HCT116 (cell line): ENCODE results near the gene PSMC3IP. TPM values are rescaled to one million over a fixed set of nuclear protein-coding genes. Genes with fewer than 3 reads are reported as not detected.

Experiments used
- ATAC-seq: fragments of 200-7000 bp; cut with Tn5 transposase; 2 replicates; pipeline ENCODE4 v1.9.1; 2020; ENCODE audit warnings: mild to moderate bottlenecking, moderate library complexity
- BruUV-seq: library from RNA; stranded (reverse); fragments of 400-500 nt; replicated peaks from 2 replicates; lab custom pipeline; 2021; lab: Mats Ljungman, UMichigan
- CTCF ChIA-PET: fragments of 300-600 bp; sonication (Branson Sonifier 250); formaldehyde crosslinking; loops from one replicate; lab custom pipeline; 2021; ENCODE audit warnings: antibody characterized with exemption; lab: Charles Lee
- POLR2A ChIA-PET: fragments of 300-600, 350-600 bp; sonication (Branson Sonifier 250); formaldehyde crosslinking; loops from one replicate; lab custom pipeline; 2021; ENCODE audit warnings: antibody characterized with exemption; lab: Charles Lee
- RAD21 ChIA-PET, 2 experiments: fragments of 300-600 bp; sonication (Branson Sonifier 250); formaldehyde crosslinking; loops; one replicate each; lab custom pipeline; 2023; ENCODE audit warnings: low total read pairs in 2 of 2; ENCODE audit not compliant: uncharacterized antibody in 2 of 2, unreplicated experiment in 2 of 2, low non-redundant PET in 1 of 2; lab: Charles Lee
- DNase-seq: peaks from one replicate; pipeline ENCODE4 v3.0.0-alpha.2; 2010; ENCODE audit warnings: low read depth, low spot score
- H2AFZ ChIP-seq: fragments of 200-600 bp; shearing (Covaris generic), sonication (generic); 2 replicates; pipeline ENCODE4 v1.6.1; 2017; ENCODE audit warnings: low read depth, mixed run types, mixed read lengths, antibody characterized with exemption, low read length; ENCODE audit not compliant: poor library complexity, severe bottlenecking
- H3K27ac ChIP-seq: 2 replicates; pipeline ENCODE4 v1.5.1; 2012; ENCODE audit warnings: low read depth, low read length
- H3K27me3 ChIP-seq: fragments of 200-600 bp; sonication (generic); 2 replicates; pipeline ENCODE4 v1.6.1; 2016; ENCODE audit warnings: mixed run types, low read length, mixed read lengths; ENCODE audit not compliant: insufficient read depth
- H3K36me3 ChIP-seq, 2 experiments: fragments of 200-500 bp in 1 of 2; fragments of 200-600 bp in 1 of 2; sonication (Bioruptor generic) in 1 of 2; sonication (generic) in 1 of 2; 2 replicates each; pipeline versions ENCODE4 v1.5.1 to v1.6.1; 2014 to 2016; ENCODE audit warnings: low read length in 2 of 2, inconsistent platforms in 1 of 2, mixed read lengths in 1 of 2, mixed run types in 1 of 2; ENCODE audit not compliant: insufficient read depth in 2 of 2, control insufficient read depth in 1 of 2
- H3K4me1 ChIP-seq, 2 experiments: fragments of 200-600 bp in 1 of 2; sonication (generic) in 1 of 2; 2 replicates each; pipeline versions ENCODE4 v1.5.1 to v1.6.1; 2012 to 2017; ENCODE audit warnings: low read length in 2 of 2, inconsistent platforms in 1 of 2, mild to moderate bottlenecking in 1 of 2, mixed read lengths in 1 of 2, mixed run types in 1 of 2, moderate library complexity in 1 of 2; ENCODE audit not compliant: insufficient read depth in 2 of 2, control insufficient read depth in 1 of 2
- H3K4me2 ChIP-seq: fragments of 200-600 bp; sonication (generic); 2 replicates; pipeline ENCODE4 v1.6.1; 2017; ENCODE audit warnings: mixed run types, low read length, mixed read lengths
- H3K4me3 ChIP-seq, 2 experiments: fragments of 200-600 bp in 1 of 2; sonication (generic) in 1 of 2; replicated peaks in 1 of 2; 2 replicates each; pipeline ENCODE4 v1.5.1; 2011 to 2016; ENCODE audit warnings: low read length in 2 of 2, control low read depth in 1 of 2, low read depth in 1 of 2, mild to moderate bottlenecking in 1 of 2, mixed read lengths in 1 of 2, mixed run types in 1 of 2
- H3K79me2 ChIP-seq: fragments of 200-600 bp; sonication (generic); 2 replicates; pipeline ENCODE4 v1.6.1; 2017; ENCODE audit warnings: mild to moderate bottlenecking, mixed run types, low read length, moderate library complexity, mixed read lengths; ENCODE audit not compliant: insufficient read depth
- H3K9ac ChIP-seq: fragments of 200-600 bp; sonication (generic); 2 replicates; pipeline ENCODE4 v1.6.1; 2016; ENCODE audit warnings: low read length, mixed read lengths
- H3K9me2 ChIP-seq: fragments of 200-600 bp; sonication (generic), shearing (Covaris generic); 2 replicates; pipeline ENCODE4 v1.6.1; 2017; ENCODE audit warnings: mixed run types, mild to moderate bottlenecking, moderate library complexity; ENCODE audit not compliant: insufficient read depth
- H3K9me3 ChIP-seq, 2 experiments: fragments of 200-500 bp in 1 of 2; fragments of 200-600 bp in 1 of 2; sonication (Bioruptor generic) in 1 of 2; sonication (generic) in 1 of 2; 2 replicates each; pipeline ENCODE4 v1.6.1; 2014 to 2017; ENCODE audit warnings: low read length in 2 of 2, mixed read lengths in 2 of 2, inconsistent platforms in 1 of 2, low read depth in 1 of 2, mild to moderate bottlenecking in 1 of 2, mixed run types in 1 of 2, moderate library complexity in 1 of 2; ENCODE audit not compliant: control insufficient read depth in 1 of 2, insufficient read depth in 1 of 2
- H4K20me1 ChIP-seq: fragments of 200-600 bp; sonication (generic), shearing (Covaris generic); 2 replicates; pipeline ENCODE4 v1.6.1; 2017; ENCODE audit warnings: mixed run types, mild to moderate bottlenecking, moderate library complexity; ENCODE audit not compliant: insufficient read depth
- CEBPB ChIP-seq: IDR thresholded peaks from 2 replicates; pipeline ENCODE4 v1.6.1; 2012; ENCODE audit warnings: low read depth
- EZH2phosphoT487 ChIP-seq: fragments of 200-600 bp; IDR thresholded peaks from 2 replicates; pipeline ENCODE4 v1.6.1; 2018; ENCODE audit warnings: antibody characterized with exemption, borderline replicate concordance
- FOSL1 ChIP-seq: IDR thresholded peaks from 2 replicates; pipeline ENCODE4 v1.6.1; 2012; ENCODE audit warnings: low read depth
- POLR2AphosphoS5 ChIP-seq: IDR thresholded peaks from 2 replicates; pipeline ENCODE4 v1.6.1; 2011; ENCODE audit warnings: mild to moderate bottlenecking, low read depth, low read length, moderate library complexity
- RAD21 ChIP-seq: IDR thresholded peaks from 2 replicates; pipeline ENCODE4 v1.6.1; 2012; ENCODE audit warnings: low read depth, mild to moderate bottlenecking
- SIN3A ChIP-seq: IDR thresholded peaks from 2 replicates; pipeline ENCODE4 v1.6.1; 2012; ENCODE audit warnings: low read depth
- TCF7L2 ChIP-seq: IDR thresholded peaks from 2 replicates; pipeline ENCODE4 v1.7.0; 2011; ENCODE audit warnings: borderline replicate concordance, inconsistent platforms; ENCODE audit not compliant: insufficient read depth, insufficient read length; ENCODE audit errors: extremely low read depth
- ZFX ChIP-seq: fragments of 450-650 bp; IDR thresholded peaks from 2 replicates; pipeline ENCODE4 v1.6.1; 2017
- ZNF274 ChIP-seq: fragments of 200-500 bp; sonication (Bioruptor generic); IDR thresholded peaks from 2 replicates; pipeline ENCODE4 v1.6.1; 2014; ENCODE audit warnings: mild to moderate bottlenecking, low read depth, low read length, inconsistent platforms
- intact Hi-C: fragments of 100-400 bp; cut with micrococcal nuclease; formaldehyde crosslinking; loops from 2 replicates; pipeline ENCODE4 v1.10.0; 2022
- total RNA-seq: library from RNA; stranded (reverse); gene quantifications from one replicate; pipeline ENCODE4 v1.2.1, GENCODE V29; 2021; ENCODE audit not compliant: unreplicated experiment
- TF ChIP-seq, protein P1 (sequence below): IDR thresholded peaks from 2 replicates; pipeline ENCODE4 v1.6.1; 2012; ENCODE audit warnings: low read depth
- TF ChIP-seq, protein P2 (sequence below): IDR thresholded peaks from 2 replicates; pipeline ENCODE4 v1.6.1; 2012
- TF ChIP-seq, protein P3 (sequence below), 3 experiments: fragments of 200-600 bp in 1 of 3; sonication (generic) in 1 of 3; IDR thresholded peaks in 2 of 3; conservative IDR thresholded peaks in 1 of 3; 2 replicates each; pipeline ENCODE4 v1.5.1; 2012 to 2017; ENCODE audit warnings: low read depth in 2 of 3, low read length in 2 of 3, antibody characterized with exemption in 1 of 3, borderline replicate concordance in 1 of 3, control low read depth in 1 of 3, mild to moderate bottlenecking in 1 of 3, mixed read lengths in 1 of 3, mixed run types in 1 of 3, moderate library complexity in 1 of 3; ENCODE audit not compliant: insufficient read depth in 1 of 3

The PSMC3IP gene
- total RNA-seq, 1 experiment from 2014 or later: 24.3 TPM

DNA sequence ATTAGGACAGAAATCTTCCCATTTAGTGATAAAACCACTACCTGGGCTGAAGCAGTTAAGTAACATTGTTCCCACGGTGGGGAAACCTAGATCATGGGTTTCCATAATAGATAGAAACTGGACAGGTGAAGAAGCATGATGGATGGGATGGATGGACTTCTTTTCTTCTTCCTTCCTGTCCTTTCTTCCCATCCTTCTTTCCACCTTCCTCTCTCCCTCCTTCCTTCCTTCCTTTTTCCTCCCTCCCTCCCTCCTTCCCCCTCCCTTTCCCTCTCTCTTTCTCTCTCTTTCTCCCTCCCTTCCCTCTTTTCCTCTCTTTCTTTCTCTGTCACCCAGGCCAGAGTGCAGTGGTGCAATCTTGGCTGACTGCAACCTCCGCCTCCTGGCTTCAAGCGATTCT lies 3.1 kb downstream of the PSMC3IP start:
- intact Hi-C loops: no loop called here
- H3K9me3 ChIP-seq: no peaks in the 10 kb centered on the region
- H4K20me1 ChIP-seq: peaks cover 7% of the 10 kb centered on the region; the same call in 1 of the 2 replicates
- peaks cover 69% of the 10 kb centered on the region for H3K79me2 ChIP-seq
- peaks cover 36 to 46% of the 10 kb centered on the region in 2 experiments for H3K36me3 ChIP-seq
- DNase-seq (no peak), ATAC-seq (no peak)
- no peaks in the 10 kb centered on the region for H3K27me3 ChIP-seq
- CTCF ChIA-PET: no interaction called here
- H3K9ac ChIP-seq: no peak overlapping the region
- no peak overlapping the region for H2AFZ ChIP-seq
- H3K4me1 ChIP-seq: peaks cover 10 to 15% of the 10 kb centered on the region in 2 experiments
- RAD21 ChIA-PET: no interaction called here
- POLR2A ChIA-PET: no interaction called here
- no peak overlapping the region for H3K27ac ChIP-seq
- TF ChIP-seq POLR2AphosphoS5 (no peak), ZNF274 (no peak), EZH2phosphoT487 (no peak), RAD21 (no peak), ZFX (no peak), SIN3A (no peak), CEBPB (no peak), TCF7L2 (no peak), FOSL1 (no peak)
- TF ChIP-seq, protein P1, sequence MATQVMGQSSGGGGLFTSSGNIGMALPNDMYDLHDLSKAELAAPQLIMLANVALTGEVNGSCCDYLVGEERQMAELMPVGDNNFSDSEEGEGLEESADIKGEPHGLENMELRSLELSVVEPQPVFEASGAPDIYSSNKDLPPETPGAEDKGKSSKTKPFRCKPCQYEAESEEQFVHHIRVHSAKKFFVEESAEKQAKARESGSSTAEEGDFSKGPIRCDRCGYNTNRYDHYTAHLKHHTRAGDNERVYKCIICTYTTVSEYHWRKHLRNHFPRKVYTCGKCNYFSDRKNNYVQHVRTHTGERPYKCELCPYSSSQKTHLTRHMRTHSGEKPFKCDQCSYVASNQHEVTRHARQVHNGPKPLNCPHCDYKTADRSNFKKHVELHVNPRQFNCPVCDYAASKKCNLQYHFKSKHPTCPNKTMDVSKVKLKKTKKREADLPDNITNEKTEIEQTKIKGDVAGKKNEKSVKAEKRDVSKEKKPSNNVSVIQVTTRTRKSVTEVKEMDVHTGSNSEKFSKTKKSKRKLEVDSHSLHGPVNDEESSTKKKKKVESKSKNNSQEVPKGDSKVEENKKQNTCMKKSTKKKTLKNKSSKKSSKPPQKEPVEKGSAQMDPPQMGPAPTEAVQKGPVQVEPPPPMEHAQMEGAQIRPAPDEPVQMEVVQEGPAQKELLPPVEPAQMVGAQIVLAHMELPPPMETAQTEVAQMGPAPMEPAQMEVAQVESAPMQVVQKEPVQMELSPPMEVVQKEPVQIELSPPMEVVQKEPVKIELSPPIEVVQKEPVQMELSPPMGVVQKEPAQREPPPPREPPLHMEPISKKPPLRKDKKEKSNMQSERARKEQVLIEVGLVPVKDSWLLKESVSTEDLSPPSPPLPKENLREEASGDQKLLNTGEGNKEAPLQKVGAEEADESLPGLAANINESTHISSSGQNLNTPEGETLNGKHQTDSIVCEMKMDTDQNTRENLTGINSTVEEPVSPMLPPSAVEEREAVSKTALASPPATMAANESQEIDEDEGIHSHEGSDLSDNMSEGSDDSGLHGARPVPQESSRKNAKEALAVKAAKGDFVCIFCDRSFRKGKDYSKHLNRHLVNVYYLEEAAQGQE: no peak
- TF ChIP-seq, protein P2, sequence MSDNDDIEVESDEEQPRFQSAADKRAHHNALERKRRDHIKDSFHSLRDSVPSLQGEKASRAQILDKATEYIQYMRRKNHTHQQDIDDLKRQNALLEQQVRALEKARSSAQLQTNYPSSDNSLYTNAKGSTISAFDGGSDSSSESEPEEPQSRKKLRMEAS: no peak
- TF ChIP-seq, protein P3, sequence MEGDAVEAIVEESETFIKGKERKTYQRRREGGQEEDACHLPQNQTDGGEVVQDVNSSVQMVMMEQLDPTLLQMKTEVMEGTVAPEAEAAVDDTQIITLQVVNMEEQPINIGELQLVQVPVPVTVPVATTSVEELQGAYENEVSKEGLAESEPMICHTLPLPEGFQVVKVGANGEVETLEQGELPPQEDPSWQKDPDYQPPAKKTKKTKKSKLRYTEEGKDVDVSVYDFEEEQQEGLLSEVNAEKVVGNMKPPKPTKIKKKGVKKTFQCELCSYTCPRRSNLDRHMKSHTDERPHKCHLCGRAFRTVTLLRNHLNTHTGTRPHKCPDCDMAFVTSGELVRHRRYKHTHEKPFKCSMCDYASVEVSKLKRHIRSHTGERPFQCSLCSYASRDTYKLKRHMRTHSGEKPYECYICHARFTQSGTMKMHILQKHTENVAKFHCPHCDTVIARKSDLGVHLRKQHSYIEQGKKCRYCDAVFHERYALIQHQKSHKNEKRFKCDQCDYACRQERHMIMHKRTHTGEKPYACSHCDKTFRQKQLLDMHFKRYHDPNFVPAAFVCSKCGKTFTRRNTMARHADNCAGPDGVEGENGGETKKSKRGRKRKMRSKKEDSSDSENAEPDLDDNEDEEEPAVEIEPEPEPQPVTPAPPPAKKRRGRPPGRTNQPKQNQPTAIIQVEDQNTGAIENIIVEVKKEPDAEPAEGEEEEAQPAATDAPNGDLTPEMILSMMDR (IDR thresholded peaks at IDR 0.05 in 2 of 3, conservative IDR thresholded peaks at IDR 0.05 in 1 of 3; ENCODE audit: borderline replicate concordance in 1 of 3, insufficient read depth in 1 of 3, low read depth in 2 of 3, low read length in 2 of 3): no peak
- H3K9me2 ChIP-seq: no peaks in the 10 kb centered on the region
- no peak overlapping the region for H3K4me3 ChIP-seq
- no peak overlapping the region for H3K4me2 ChIP-seq
- no TSS peak for BruUV-seq
